GM19468 (cell line): ENCODE measurements around the gene DNAH9.
"Not testable (repeated sequence)": the region's sequence is repeated elsewhere in the genome, so short reads cannot be mapped to it uniquely, and the experiment has no call there.

ENCODE experiments used
- ATAC-seq: cut with Tn5 transposase; IDR thresholded peaks from one replicate; pipeline ENCODE4 v1.9.1; 2021; ENCODE audit warnings: mild to moderate bottlenecking, moderate library complexity, moderate number of reproducible peaks; ENCODE audit not compliant: unreplicated experiment; ENCODE audit errors: extremely low read depth

Gene DNAH9

GRCh38 chr17:11898526-11899235 lies 300.4 kb downstream of the DNAH9 start:
- no peak for ATAC-seq

GRCh38 chr17:11899537-11899942 lies 301.3 kb downstream of the DNAH9 start:
- no peak for ATAC-seq

GRCh38 chr17:11900041-11900476 lies 301.8 kb downstream of the DNAH9 start:
- no peak for ATAC-seq

- ATAC-seq: no peak
Observed at GRCh38 chr17:11900655-11901054, 302.4 kb downstream of the DNAH9 start.

- ATAC-seq: no peak
Observed at GRCh38 chr17:11901931-11902330, 303.7 kb downstream of the DNAH9 start.

GRCh38 chr17:11908711-11909146 lies 310.5 kb downstream of the DNAH9 start:
- ATAC-seq: no peak

- ATAC-seq: no peak
Observed at GRCh38 chr17:11909348-11909747, 311.1 kb downstream of the DNAH9 start.

- no peak for ATAC-seq
Observed at GRCh38 chr17:11916091-11916490, 317.8 kb downstream of the DNAH9 start.

- no peak for ATAC-seq
Observed at GRCh38 chr17:11917415-11917814, 319.1 kb downstream of the DNAH9 start.

GRCh38 chr17:11921296-11921695 lies 323.0 kb downstream of the DNAH9 start:
- no peak for ATAC-seq

- ATAC-seq: no peak
Observed at GRCh38 chr17:11922638-11923037, 324.4 kb downstream of the DNAH9 start.

GRCh38 chr17:11924076-11924475 lies 325.8 kb downstream of the DNAH9 start:
- ATAC-seq: no peak

GRCh38 chr17:11925262-11926021 lies 327.2 kb downstream of the DNAH9 start:
- no peak for ATAC-seq

GRCh38 chr17:11928436-11928835 lies 330.2 kb downstream of the DNAH9 start:
- no peak for ATAC-seq

GRCh38 chr17:11932337-11932898 lies 334.1 kb downstream of the DNAH9 start:
- ATAC-seq: no peak

- ATAC-seq: no peak
Observed at GRCh38 chr17:11935734-11936406, 337.6 kb downstream of the DNAH9 start.

- ATAC-seq: no peak
Observed at GRCh38 chr17:11940904-11941303, 342.6 kb downstream of the DNAH9 start.

GRCh38 chr17:11943086-11943485 lies 344.8 kb downstream of the DNAH9 start:
- not testable (repeated sequence) for ATAC-seq

- ATAC-seq: no peak
Observed at GRCh38 chr17:11943759-11944347, 345.6 kb downstream of the DNAH9 start.

GRCh38 chr17:11944587-11944986 lies 346.3 kb downstream of the DNAH9 start:
- ATAC-seq: no peak
